HCT116 (cell line): ENCODE measurements around the gene PADI3. TPM values are rescaled to one million over a fixed set of nuclear protein-coding genes. Genes with fewer than 3 reads are reported as not detected.

Experiments
- ATAC-seq: fragments of 200-7000 bp; cut with Tn5 transposase; 2 replicates; pipeline ENCODE4 v1.9.1; 2020; ENCODE audit warnings: mild to moderate bottlenecking, moderate library complexity
- BruUV-seq: library from RNA; stranded (reverse); fragments of 400-500 nt; replicated peaks from 2 replicates; lab custom pipeline; 2021; lab: Mats Ljungman, UMichigan
- CTCF ChIA-PET: fragments of 300-600 bp; sonication (Branson Sonifier 250); formaldehyde crosslinking; loops from one replicate; lab custom pipeline; 2021; ENCODE audit warnings: antibody characterized with exemption; lab: Charles Lee
- POLR2A ChIA-PET: fragments of 300-600, 350-600 bp; sonication (Branson Sonifier 250); formaldehyde crosslinking; loops from one replicate; lab custom pipeline; 2021; ENCODE audit warnings: antibody characterized with exemption; lab: Charles Lee
- RAD21 ChIA-PET, 2 experiments: fragments of 300-600 bp; sonication (Branson Sonifier 250); formaldehyde crosslinking; loops; one replicate each; lab custom pipeline; 2023; ENCODE audit warnings: low total read pairs in 2 of 2; ENCODE audit not compliant: uncharacterized antibody in 2 of 2, unreplicated experiment in 2 of 2, low non-redundant PET in 1 of 2; lab: Charles Lee
- DNase-seq: peaks from one replicate; pipeline ENCODE4 v3.0.0-alpha.2; 2010; ENCODE audit warnings: low read depth, low spot score
- H2AFZ ChIP-seq: fragments of 200-600 bp; shearing (Covaris generic), sonication (generic); 2 replicates; pipeline ENCODE4 v1.6.1; 2017; ENCODE audit warnings: low read depth, mixed run types, mixed read lengths, antibody characterized with exemption, low read length; ENCODE audit not compliant: poor library complexity, severe bottlenecking
- H3K27ac ChIP-seq: 2 replicates; pipeline ENCODE4 v1.5.1; 2012; ENCODE audit warnings: low read depth, low read length
- H3K27me3 ChIP-seq: fragments of 200-600 bp; sonication (generic); 2 replicates; pipeline ENCODE4 v1.6.1; 2016; ENCODE audit warnings: mixed run types, low read length, mixed read lengths; ENCODE audit not compliant: insufficient read depth
- H3K36me3 ChIP-seq, 2 experiments: fragments of 200-500 bp in 1 of 2; fragments of 200-600 bp in 1 of 2; sonication (Bioruptor generic) in 1 of 2; sonication (generic) in 1 of 2; 2 replicates each; pipeline versions ENCODE4 v1.5.1 to v1.6.1; 2014 to 2016; ENCODE audit warnings: low read length in 2 of 2, inconsistent platforms in 1 of 2, mixed read lengths in 1 of 2, mixed run types in 1 of 2; ENCODE audit not compliant: insufficient read depth in 2 of 2, control insufficient read depth in 1 of 2
- H3K4me1 ChIP-seq, 2 experiments: fragments of 200-600 bp in 1 of 2; sonication (generic) in 1 of 2; 2 replicates each; pipeline versions ENCODE4 v1.5.1 to v1.6.1; 2012 to 2017; ENCODE audit warnings: low read length in 2 of 2, inconsistent platforms in 1 of 2, mild to moderate bottlenecking in 1 of 2, mixed read lengths in 1 of 2, mixed run types in 1 of 2, moderate library complexity in 1 of 2; ENCODE audit not compliant: insufficient read depth in 2 of 2, control insufficient read depth in 1 of 2
- H3K4me2 ChIP-seq: fragments of 200-600 bp; sonication (generic); 2 replicates; pipeline ENCODE4 v1.6.1; 2017; ENCODE audit warnings: mixed run types, low read length, mixed read lengths
- H3K4me3 ChIP-seq, 2 experiments: fragments of 200-600 bp in 1 of 2; sonication (generic) in 1 of 2; replicated peaks in 1 of 2; 2 replicates each; pipeline ENCODE4 v1.5.1; 2011 to 2016; ENCODE audit warnings: low read length in 2 of 2, control low read depth in 1 of 2, low read depth in 1 of 2, mild to moderate bottlenecking in 1 of 2, mixed read lengths in 1 of 2, mixed run types in 1 of 2
- H3K79me2 ChIP-seq: fragments of 200-600 bp; sonication (generic); 2 replicates; pipeline ENCODE4 v1.6.1; 2017; ENCODE audit warnings: mild to moderate bottlenecking, mixed run types, low read length, moderate library complexity, mixed read lengths; ENCODE audit not compliant: insufficient read depth
- H3K9ac ChIP-seq: fragments of 200-600 bp; sonication (generic); 2 replicates; pipeline ENCODE4 v1.6.1; 2016; ENCODE audit warnings: low read length, mixed read lengths
- H3K9me2 ChIP-seq: fragments of 200-600 bp; sonication (generic), shearing (Covaris generic); 2 replicates; pipeline ENCODE4 v1.6.1; 2017; ENCODE audit warnings: mixed run types, mild to moderate bottlenecking, moderate library complexity; ENCODE audit not compliant: insufficient read depth
- H3K9me3 ChIP-seq, 2 experiments: fragments of 200-500 bp in 1 of 2; fragments of 200-600 bp in 1 of 2; sonication (Bioruptor generic) in 1 of 2; sonication (generic) in 1 of 2; 2 replicates each; pipeline ENCODE4 v1.6.1; 2014 to 2017; ENCODE audit warnings: low read length in 2 of 2, mixed read lengths in 2 of 2, inconsistent platforms in 1 of 2, low read depth in 1 of 2, mild to moderate bottlenecking in 1 of 2, mixed run types in 1 of 2, moderate library complexity in 1 of 2; ENCODE audit not compliant: control insufficient read depth in 1 of 2, insufficient read depth in 1 of 2
- H4K20me1 ChIP-seq: fragments of 200-600 bp; sonication (generic), shearing (Covaris generic); 2 replicates; pipeline ENCODE4 v1.6.1; 2017; ENCODE audit warnings: mixed run types, mild to moderate bottlenecking, moderate library complexity; ENCODE audit not compliant: insufficient read depth
- ATF3 ChIP-seq: IDR thresholded peaks from 2 replicates; pipeline ENCODE4 v1.6.1; 2012
- CEBPB ChIP-seq: IDR thresholded peaks from 2 replicates; pipeline ENCODE4 v1.6.1; 2012; ENCODE audit warnings: low read depth
- CTCF ChIP-seq, 3 experiments: fragments of 200-600 bp in 1 of 3; sonication (generic) in 1 of 3; IDR thresholded peaks in 2 of 3; conservative IDR thresholded peaks in 1 of 3; 2 replicates each; pipeline ENCODE4 v1.5.1; 2012 to 2017; ENCODE audit warnings: low read depth in 2 of 3, low read length in 2 of 3, antibody characterized with exemption in 1 of 3, borderline replicate concordance in 1 of 3, control low read depth in 1 of 3, mild to moderate bottlenecking in 1 of 3, mixed read lengths in 1 of 3, mixed run types in 1 of 3, moderate library complexity in 1 of 3; ENCODE audit not compliant: insufficient read depth in 1 of 3
- EGR1 ChIP-seq: IDR thresholded peaks from 2 replicates; pipeline ENCODE4 v1.6.1; 2012; ENCODE audit warnings: low read depth
- ELF1 ChIP-seq: IDR thresholded peaks from 2 replicates; pipeline ENCODE4 v1.6.1; 2012; ENCODE audit warnings: low read depth, borderline replicate concordance
- EZH2phosphoT487 ChIP-seq: fragments of 200-600 bp; IDR thresholded peaks from 2 replicates; pipeline ENCODE4 v1.6.1; 2018; ENCODE audit warnings: antibody characterized with exemption, borderline replicate concordance
- SIN3A ChIP-seq: IDR thresholded peaks from 2 replicates; pipeline ENCODE4 v1.6.1; 2012; ENCODE audit warnings: low read depth
- SRF ChIP-seq: IDR thresholded peaks from 2 replicates; pipeline ENCODE4 v1.6.1; 2012; ENCODE audit warnings: low read depth
- TCF7L2 ChIP-seq: IDR thresholded peaks from 2 replicates; pipeline ENCODE4 v1.7.0; 2011; ENCODE audit warnings: borderline replicate concordance, inconsistent platforms; ENCODE audit not compliant: insufficient read depth, insufficient read length; ENCODE audit errors: extremely low read depth
- ZNF274 ChIP-seq: fragments of 200-500 bp; sonication (Bioruptor generic); IDR thresholded peaks from 2 replicates; pipeline ENCODE4 v1.6.1; 2014; ENCODE audit warnings: mild to moderate bottlenecking, low read depth, low read length, inconsistent platforms
- intact Hi-C: fragments of 100-400 bp; cut with micrococcal nuclease; formaldehyde crosslinking; loops from 2 replicates; pipeline ENCODE4 v1.10.0; 2022
- total RNA-seq: library from RNA; stranded (reverse); gene quantifications from one replicate; pipeline ENCODE4 v1.2.1, GENCODE V29; 2021; ENCODE audit not compliant: unreplicated experiment
- TF ChIP-seq, protein P1 (sequence below): IDR thresholded peaks from 2 replicates; pipeline ENCODE4 v1.6.1; 2012

PADI3 gene
- total RNA-seq, 1 experiment from 2014 or later, result 0.93 TPM

DNA sequence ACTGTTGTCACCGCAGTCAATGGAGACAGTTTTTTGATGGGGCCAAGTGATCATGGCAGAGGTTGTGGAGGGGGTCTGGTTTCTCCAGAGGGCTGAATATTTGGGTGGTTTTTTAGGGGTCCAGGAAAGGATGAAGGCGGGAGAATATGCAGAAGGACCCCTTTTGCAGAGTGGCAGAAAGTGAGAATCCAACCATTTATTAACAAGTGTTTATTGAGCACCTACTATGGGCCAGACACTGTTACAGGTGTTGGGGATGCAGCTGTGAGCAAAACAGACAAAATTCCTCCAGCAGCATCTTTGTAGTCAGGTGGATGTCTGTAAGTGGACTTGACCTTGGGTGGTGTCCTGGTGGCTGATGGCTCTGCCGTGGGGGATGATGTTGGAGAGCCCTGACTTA lies 28.6 kb upstream of the PADI3 start:
- Histone ChIP-seq H3K4me3 (no peak overlapping the region), H3K27me3 (peaks cover 60% of the 10 kb centered on the region; the same call in 1 of the 2 replicates), H2AFZ (no peak overlapping the region), H4K20me1 (no peaks in the 10 kb centered on the region), H3K27ac (no peak overlapping the region), H3K9ac (no peak overlapping the region), H3K79me2 (no peaks in the 10 kb centered on the region), H3K4me1 (peaks cover 4 to 10% of the 10 kb centered on the region in 2 experiments; a peak in 3 of 4 replicates), H3K9me3 (no peaks in the 10 kb centered on the region), H3K36me3 (no peaks in the 10 kb centered on the region), H3K4me2 (no peak overlapping the region), H3K9me2 (no peaks in the 10 kb centered on the region)
- TF ChIP-seq CEBPB, result no peak
- TF ChIP-seq, protein P1, sequence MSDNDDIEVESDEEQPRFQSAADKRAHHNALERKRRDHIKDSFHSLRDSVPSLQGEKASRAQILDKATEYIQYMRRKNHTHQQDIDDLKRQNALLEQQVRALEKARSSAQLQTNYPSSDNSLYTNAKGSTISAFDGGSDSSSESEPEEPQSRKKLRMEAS, result no peak
- no peak for TF ChIP-seq EZH2phosphoT487
- no peak for TF ChIP-seq SIN3A
- TF ChIP-seq ELF1, result no peak
- TF ChIP-seq ZNF274, result no peak
- no peak for TF ChIP-seq CTCF (IDR thresholded peaks at IDR 0.05 in 2 of 3, conservative IDR thresholded peaks at IDR 0.05 in 1 of 3; ENCODE audit: borderline replicate concordance in 1 of 3, insufficient read depth in 1 of 3, low read depth in 2 of 3, low read length in 2 of 3)
- TF ChIP-seq SRF, result no peak
- TF ChIP-seq ATF3, result no peak
- TF ChIP-seq EGR1, result no peak
- no peak for TF ChIP-seq TCF7L2
- no peak for DNase-seq
- no peak for ATAC-seq
- RAD21 ChIA-PET, result no interaction called here
- no TSS peak for BruUV-seq
- intact Hi-C loops, result no loop called here
- POLR2A ChIA-PET, result no interaction called here
- CTCF ChIA-PET, result no interaction called here
